Measurements from ENCODE around the gene FGF22.
"Not testable (repeated sequence)": the region's sequence is repeated elsewhere in the genome, so short reads cannot be mapped to it uniquely, and the experiment has no call there.

Gene FGF22

DNA sequence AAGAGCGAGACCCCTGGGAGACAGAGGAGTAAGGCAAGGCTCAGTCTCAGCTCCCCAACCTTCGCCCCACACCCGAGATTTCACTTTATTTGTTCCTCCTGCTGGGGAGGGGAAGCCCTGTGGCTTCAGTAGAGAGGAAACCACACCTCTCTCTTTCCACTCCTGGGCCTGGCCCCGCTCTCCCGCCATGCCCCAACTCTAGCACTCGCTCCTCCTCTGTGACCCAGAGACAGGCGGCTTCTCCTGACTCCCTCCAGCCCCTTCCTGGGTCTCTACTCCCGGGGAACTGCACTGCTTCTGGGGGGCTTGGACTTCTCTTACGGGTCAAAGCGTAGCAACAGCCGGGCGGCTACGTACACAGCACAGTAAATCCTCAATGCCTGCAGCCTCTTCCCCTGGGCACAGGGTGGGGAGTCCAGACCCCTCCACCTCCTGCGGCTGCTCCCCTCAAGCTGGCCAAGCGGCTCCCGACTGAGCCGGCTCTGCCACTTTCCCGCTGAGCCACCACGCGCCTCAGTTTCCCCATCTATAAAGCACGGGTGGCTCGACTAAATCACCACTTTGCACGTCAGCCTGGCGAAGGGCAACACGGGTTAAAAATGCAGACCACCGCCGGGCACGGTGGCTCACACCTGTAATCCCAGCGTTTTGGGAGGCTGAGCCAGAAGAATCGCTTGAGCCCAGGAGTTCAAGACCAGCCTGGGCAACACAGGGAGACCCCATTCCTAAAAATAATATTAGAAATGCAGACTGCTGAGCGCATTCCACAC lies 21.9 kb downstream of the FGF22 start:
- DNase-seq, result peak; percentile 64

GRCh38 chr19:662207-662961 lies 22.7 kb downstream of the FGF22 start:
- DNase-seq, result peak; percentile 68

GRCh38 chr19:662962-663681 lies 23.4 kb downstream of the FGF22 start, which contains the start of gene RNF126:
TSS of gene RNF126 (minus strand) at chr19:663214. CDS start at chr19:663121, 93 bp downstream.
- DNase-seq, result peak; percentile 94

GRCh38 chr19:663682-664117 lies 24.0 kb downstream of the FGF22 start:
- no peak for DNase-seq

GRCh38 chr19:664913-665443 lies 25.3 kb downstream of the FGF22 start:
- peak; percentile 67 for DNase-seq

DNA sequence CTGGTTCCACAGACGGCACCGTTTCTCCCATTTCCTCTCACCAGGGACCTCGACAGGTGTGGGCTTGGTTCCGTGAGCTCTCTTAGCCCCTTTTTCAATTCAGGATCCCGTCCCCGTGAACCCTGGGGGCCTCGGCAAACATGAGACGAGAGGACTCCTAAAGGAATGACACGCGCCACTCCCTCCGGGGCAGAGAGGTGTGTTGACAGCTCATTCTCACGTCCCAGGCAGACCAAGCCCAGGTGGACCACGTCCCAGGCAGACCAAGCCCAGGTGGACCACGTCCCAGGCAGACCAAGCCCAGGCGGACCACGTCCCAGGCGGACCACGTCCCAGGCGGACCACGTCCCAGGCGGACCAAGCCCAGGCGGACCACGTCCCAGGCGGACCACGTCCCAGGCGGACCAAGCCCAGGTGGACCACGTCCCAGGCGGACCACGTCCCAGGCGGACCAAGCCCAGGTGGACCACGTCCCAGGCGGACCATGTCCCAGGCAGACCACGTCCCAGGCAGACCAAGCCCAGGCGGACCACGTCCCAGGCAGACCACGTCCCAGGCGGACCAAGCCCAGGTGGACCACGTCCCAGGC lies 27.4 kb downstream of the FGF22 start:
- DNase-seq, result not testable (repeated sequence)

GRCh38 chr19:668675-669434 lies 29.2 kb downstream of the FGF22 start:
- not testable (repeated sequence) for DNase-seq

GRCh38 chr19:670609-671075 lies 31.0 kb downstream of the FGF22 start:
- DNase-seq, result no peak

DNA sequence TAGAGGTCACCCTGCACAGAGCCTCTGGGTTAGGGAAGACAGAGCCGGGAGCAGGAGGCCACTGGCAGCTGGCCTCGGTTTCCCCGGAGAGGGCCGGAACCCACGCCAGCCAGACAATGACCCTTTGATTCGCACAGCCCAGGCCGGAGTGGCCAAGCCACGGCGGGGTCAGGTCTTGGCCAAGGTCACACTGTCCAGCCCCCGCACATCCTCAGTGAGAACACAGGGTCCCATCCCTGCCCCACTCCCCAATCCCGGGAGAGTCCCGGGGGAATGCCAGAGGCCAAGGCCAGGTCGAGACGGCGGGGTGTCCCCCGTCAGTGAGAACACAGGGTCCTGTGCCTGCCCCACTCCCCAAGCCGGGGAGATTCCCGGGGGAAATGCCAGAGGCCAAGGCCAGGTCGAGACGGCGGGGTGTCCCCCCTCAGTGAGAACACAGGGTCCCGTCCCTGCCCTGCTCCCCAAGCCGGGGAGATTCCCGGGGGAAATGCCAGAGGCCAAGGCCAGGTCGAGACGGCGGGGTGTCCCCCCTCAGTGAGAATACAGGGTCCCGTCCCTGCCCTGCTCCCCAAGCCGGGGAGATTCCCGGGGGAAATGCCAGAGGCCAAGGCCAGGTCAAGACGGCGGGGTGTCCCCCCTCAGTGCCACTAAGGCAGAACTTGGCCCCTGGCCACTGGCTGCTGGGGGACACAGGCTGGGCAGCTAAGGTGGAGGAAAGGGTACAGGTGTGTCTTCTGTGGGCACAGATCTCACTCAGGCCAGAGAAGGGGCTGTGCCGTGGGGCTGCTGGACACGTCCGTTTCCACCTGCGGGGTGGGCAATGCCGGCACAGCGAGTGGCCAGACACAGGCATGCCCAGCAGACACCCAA lies 34.8 kb downstream of the FGF22 start:
- no peak for DNase-seq

DNA sequence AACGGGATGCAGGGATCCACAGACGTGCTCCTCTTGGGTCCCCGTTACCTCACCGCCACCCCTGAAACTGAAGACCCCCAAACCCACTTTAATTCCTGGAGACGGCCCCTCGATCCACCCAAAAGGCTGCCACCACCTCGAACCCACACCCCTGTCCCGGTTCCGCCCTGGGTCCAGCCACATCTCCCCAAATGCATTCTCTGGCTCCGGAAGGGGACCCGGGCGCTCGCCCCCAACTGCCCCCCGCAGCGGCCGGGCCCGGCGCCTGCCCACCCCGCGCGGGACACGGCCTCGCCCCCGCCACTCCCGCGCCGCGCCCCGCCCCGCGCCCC lies 36.3 kb downstream of the FGF22 start:
- no peak for DNase-seq

DNA sequence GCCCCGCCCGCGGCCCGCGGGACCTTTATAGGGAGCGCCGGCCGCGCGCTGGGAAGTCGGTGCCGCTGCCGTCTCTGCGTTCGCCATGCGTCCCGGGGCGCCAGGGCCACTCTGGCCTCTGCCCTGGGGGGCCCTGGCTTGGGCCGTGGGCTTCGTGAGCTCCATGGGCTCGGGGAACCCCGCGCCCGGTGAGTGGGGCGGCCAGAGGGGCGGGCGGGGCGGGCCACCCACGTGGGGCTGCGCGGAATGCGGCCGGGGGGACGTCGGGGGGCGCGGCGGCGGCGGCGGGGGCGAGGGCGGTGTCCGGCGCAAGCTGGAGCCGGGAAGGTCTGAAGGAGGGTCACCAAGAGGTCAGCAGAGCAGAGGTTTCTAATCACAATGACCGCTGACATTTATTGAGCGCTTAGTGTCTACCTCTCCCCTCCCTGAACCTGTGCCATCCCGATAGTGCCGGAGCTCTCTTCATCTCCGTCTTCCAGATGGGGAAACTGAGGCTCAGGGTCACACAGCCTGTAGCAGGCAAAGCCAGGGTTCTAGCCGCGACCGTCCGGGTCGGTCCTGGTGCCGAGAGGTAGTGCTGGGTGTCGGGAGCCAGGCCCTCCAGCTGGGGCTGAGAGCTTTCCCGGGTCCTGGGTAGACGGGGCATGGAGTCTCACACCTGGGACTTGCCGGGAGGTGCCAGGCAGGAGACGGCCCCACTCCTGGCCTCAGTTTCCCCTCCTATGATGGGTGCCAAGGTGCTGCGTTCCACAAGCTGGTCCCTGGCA lies 36.8 kb downstream of the FGF22 start, which contains the start of gene FSTL3:
FSTL3 (plus strand) TSS at position 54 of the 767 bp plus-strand sequence; CDS start at position 86, 32 bp downstream.
- DNase-seq, result no peak

GRCh38 chr19:677201-677600 lies 37.5 kb downstream of the FGF22 start:
- no peak for DNase-seq

GRCh38 chr19:677601-678436 lies 38.1 kb downstream of the FGF22 start:
- no peak for DNase-seq

- no peak for DNase-seq
Measured at GRCh38 chr19:678791-679388, 39.2 kb downstream of the FGF22 start.

DNA sequence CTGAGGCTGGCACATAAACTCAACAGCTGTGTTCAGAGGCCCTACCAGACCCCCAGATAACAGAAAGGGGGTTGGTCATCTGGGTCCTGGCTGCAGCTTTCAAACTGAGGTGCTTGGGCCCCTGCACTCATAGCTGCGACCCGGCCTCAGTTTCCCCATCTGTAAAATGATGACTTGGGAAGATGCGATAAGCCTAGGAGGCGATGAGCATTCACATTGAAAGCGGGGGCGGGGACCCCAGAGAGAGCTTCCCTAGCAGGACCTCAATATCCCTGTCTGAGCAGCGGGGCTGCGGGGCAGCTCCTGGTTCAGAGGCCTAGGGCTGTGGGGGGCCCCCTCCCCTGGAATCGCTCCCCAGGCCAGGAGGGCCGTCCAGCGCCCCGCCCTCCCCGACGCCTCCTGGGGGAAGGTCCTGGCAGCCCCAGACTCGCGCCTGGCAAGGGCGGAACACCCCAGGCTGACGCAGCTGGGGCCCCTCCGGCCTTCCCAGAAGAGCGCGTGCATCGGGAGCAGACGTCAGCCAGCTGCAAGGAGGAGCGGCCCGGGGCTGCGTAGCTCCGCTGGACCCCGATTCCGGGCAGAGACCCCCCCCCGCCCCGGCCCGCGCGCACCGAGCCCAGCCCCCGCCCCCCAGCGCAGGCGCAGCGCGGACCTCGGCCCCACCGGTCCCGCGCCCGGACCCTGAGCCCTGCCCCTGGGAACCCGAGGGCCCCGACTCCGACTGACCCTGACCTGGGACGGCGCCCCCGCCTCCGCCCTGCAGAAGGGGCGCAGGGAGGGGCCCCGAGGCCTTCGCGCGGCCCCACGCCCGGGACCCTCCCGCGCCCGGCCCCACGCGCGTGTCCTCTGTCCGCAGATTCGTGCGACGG lies 40.0 kb downstream of the FGF22 start:
- peak; percentile 10 for DNase-seq

DNA sequence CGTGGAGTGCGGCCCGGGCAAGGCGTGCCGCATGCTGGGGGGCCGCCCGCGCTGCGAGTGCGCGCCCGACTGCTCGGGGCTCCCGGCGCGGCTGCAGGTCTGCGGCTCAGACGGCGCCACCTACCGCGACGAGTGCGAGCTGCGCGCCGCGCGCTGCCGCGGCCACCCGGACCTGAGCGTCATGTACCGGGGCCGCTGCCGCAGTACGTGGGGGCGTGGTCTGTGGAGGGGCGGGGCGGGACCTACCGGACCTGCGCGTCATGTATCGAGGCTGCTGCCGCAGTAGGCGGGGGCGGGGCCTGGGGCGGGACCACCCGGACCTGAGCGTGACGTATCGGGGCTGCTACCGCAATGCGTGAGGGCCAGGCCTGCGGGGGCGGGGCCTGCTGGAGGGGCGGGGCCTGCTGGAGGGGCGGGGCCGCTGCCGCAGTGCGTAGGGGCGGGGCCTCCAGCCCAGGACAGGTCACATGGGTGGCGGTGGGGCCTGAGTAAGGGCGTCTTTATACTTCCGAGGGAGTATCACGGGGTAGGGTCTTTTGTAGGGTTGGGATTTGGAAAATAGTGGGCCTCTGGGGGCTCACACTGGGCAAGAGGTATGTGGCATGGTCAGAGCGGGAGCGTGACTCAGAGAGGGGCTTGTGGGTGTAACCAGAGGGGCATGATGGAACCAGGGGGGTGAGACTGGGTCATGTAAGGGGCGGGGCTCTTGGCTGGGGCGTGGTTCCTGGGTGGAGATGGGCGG lies 40.8 kb downstream of the FGF22 start:
- peak; percentile 99 for DNase-seq
